GM12872 (cell line): Measurements from ENCODE around the gene MYCBPAP.

Experiments used
- CTCF ChIP-seq: IDR thresholded peaks from 3 replicates; pipeline ENCODE4 v1.5.1; 2011; ENCODE audit warnings: low read depth, mild to moderate bottlenecking, low read length, moderate library complexity; ENCODE audit not compliant: insufficient read depth

The MYCBPAP gene

GRCh38 chr17:50511058-50511457 is 2.8 kb downstream of the MYCBPAP start:
- no peak for TF ChIP-seq CTCF

- no peak for TF ChIP-seq CTCF
Observed at GRCh38 chr17:50513495-50513894, 5.3 kb downstream of the MYCBPAP start.

GRCh38 chr17:50514388-50514787 is 6.1 kb downstream of the MYCBPAP start:
- no peak for TF ChIP-seq CTCF

GRCh38 chr17:50514936-50515702 is 6.9 kb downstream of the MYCBPAP start:
- TF ChIP-seq CTCF, result no peak

GRCh38 chr17:50517011-50517410 is 8.8 kb downstream of the MYCBPAP start:
- no peak for TF ChIP-seq CTCF

- no peak for TF ChIP-seq CTCF
Observed at GRCh38 chr17:50517504-50518383, 9.5 kb downstream of the MYCBPAP start.

GRCh38 chr17:50518384-50519023 is 10.3 kb downstream of the MYCBPAP start:
- no peak for TF ChIP-seq CTCF
